Measurements from ENCODE around the gene SNX10. TPM values are rescaled to one million over a fixed set of nuclear protein-coding genes. Genes with fewer than 3 reads are reported as not detected.

SNX10 gene
- total RNA-seq, 1 experiment from 2014 or later, result 8.8 TPM

DNA sequence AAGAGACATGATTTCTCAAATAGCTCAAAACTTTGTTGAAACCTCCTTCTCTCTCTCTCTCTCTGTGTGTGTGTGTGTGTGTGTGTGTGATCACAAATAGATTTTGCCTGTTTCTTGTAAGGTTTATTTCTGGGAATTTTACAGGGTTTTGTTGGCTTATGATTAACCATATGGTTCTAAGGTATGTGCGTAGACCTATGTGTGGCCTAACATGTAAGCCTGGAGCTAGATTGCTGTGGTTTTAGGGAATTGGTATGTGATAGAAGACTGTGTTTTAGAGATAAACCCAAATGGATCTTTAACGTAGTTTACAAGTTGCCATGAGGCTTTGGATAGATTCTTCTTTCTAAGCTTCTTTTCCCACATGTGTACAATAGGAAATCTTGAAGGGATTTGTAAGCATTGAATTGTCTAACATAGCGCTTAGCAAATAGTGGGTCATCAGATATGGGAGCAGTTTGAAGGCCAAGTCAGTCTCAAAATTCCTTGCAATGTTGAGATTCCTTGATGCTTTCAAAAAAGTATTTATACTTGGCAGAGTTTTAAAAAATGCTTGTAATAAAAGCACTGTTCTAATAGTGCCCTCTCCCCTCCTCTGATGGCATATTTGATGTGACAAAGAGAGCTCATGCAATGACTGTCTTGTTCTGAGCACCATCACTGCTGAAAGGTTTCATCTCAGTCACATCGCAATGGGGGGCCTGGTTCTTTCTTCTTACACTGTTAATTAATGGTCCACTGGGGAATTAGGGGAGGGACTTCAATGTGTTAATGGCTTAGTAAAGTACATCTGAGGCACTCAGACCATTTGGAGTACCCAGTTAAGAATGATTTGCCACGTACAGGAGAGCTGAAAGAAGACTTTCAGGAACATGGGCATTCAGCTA is 118.2 kb downstream of the SNX10 start:
- Histone ChIP-seq H3K4me3 (ENCODE audit: low read depth, low read length) (no peak overlapping the region), H3K9me3 (no peaks in the 10 kb centered on the region), H3K27me3 (replicated peaks; ENCODE audit: control insufficient read depth, insufficient read depth, low read length) (no peaks in the 10 kb centered on the region; the same call in 1 of the 2 replicates), H3K36me3 (ENCODE audit: control insufficient read depth, insufficient read depth, low read length) (no peaks in the 10 kb centered on the region), H3K4me1 (peaks cover 18% of the 10 kb centered on the region)
- DNase-seq, result no peak
- Mint-ChIP-seq H3K4me1 (ENCODE audit: low read depth, unreplicated experiment) (peaks cover 29% of the 10 kb centered on the region), H3K27me3 (ENCODE audit: insufficient read depth, unreplicated experiment) (no peaks in the 10 kb centered on the region), H3K4me3 (ENCODE audit: unreplicated experiment) (peak overlapping the region; percentile 3), H3K9me3 (ENCODE audit: unreplicated experiment) (no peaks in the 10 kb centered on the region), H3K36me3 (ENCODE audit: insufficient read depth, unreplicated experiment) (no peaks in the 10 kb centered on the region), H3K27ac (ENCODE audit: unreplicated experiment) (peak overlapping the region; percentile 32)
- intact Hi-C loops (cut with micrococcal nuclease; ENCODE audit: unreplicated experiment), result no loop called here
- POLR2A ChIA-PET, result no interaction called here
- CTCF ChIA-PET, result interaction anchor here (0.8 to 1.1 kb wide), 5 partner anchors 11 to 751 kb away, joined by 3 to 4 read pairs (median 3); no protein-coding TSS in a partner anchor
- BruUV-seq (replicated peaks), result no TSS peak
- TF ChIP-seq, protein P1, sequence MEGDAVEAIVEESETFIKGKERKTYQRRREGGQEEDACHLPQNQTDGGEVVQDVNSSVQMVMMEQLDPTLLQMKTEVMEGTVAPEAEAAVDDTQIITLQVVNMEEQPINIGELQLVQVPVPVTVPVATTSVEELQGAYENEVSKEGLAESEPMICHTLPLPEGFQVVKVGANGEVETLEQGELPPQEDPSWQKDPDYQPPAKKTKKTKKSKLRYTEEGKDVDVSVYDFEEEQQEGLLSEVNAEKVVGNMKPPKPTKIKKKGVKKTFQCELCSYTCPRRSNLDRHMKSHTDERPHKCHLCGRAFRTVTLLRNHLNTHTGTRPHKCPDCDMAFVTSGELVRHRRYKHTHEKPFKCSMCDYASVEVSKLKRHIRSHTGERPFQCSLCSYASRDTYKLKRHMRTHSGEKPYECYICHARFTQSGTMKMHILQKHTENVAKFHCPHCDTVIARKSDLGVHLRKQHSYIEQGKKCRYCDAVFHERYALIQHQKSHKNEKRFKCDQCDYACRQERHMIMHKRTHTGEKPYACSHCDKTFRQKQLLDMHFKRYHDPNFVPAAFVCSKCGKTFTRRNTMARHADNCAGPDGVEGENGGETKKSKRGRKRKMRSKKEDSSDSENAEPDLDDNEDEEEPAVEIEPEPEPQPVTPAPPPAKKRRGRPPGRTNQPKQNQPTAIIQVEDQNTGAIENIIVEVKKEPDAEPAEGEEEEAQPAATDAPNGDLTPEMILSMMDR (IDR thresholded peaks at IDR 0.05; ENCODE audit: insufficient read depth in 1 of 2, low read depth in 1 of 2, low read length in 1 of 2, severe bottlenecking in 1 of 2, unreplicated experiment in 1 of 2), result no peak

- ChIA-PET POLR2A (no interaction called here), CTCF (no interaction called here)
- Mint-ChIP-seq H3K27ac (ENCODE audit: unreplicated experiment) (no peak overlapping the region), H3K4me1 (ENCODE audit: low read depth, unreplicated experiment) (peaks cover 35% of the 10 kb centered on the region), H3K9me3 (ENCODE audit: unreplicated experiment) (no peaks in the 10 kb centered on the region), H3K4me3 (ENCODE audit: unreplicated experiment) (no peak overlapping the region), H3K36me3 (ENCODE audit: insufficient read depth, unreplicated experiment) (no peaks in the 10 kb centered on the region), H3K27me3 (ENCODE audit: insufficient read depth, unreplicated experiment) (peaks cover 3% of the 10 kb centered on the region)
- no peak overlapping the region for H3K4me3 ChIP-seq (ENCODE audit: low read depth, low read length)
- TF ChIP-seq, protein P1 (IDR thresholded peaks at IDR 0.05; ENCODE audit: insufficient read depth in 1 of 2, low read depth in 1 of 2, low read length in 1 of 2, severe bottlenecking in 1 of 2, unreplicated experiment in 1 of 2), result no peak
- H3K36me3 ChIP-seq (ENCODE audit: control insufficient read depth, insufficient read depth, low read length), result no peaks in the 10 kb centered on the region
- no TSS peak for BruUV-seq (replicated peaks)
- intact Hi-C loops (cut with micrococcal nuclease; ENCODE audit: unreplicated experiment), result no loop called here
- H3K9me3 ChIP-seq, result no peaks in the 10 kb centered on the region
- peaks cover 21% of the 10 kb centered on the region for H3K4me1 ChIP-seq
- no peak for DNase-seq
- H3K27me3 ChIP-seq (replicated peaks; ENCODE audit: control insufficient read depth, insufficient read depth, low read length), result no peaks in the 10 kb centered on the region
These were observed 121.5 kb downstream of the SNX10 start for GRCh38 chr7:26413007-26413691.

GRCh38 chr7:26416004-26416403 is 124.3 kb downstream of the SNX10 start:
- Mint-ChIP-seq H3K4me1 (ENCODE audit: low read depth, unreplicated experiment) (peaks cover 23% of the 10 kb centered on the region), H3K27ac (ENCODE audit: unreplicated experiment) (no peak overlapping the region), H3K27me3 (ENCODE audit: insufficient read depth, unreplicated experiment) (peaks cover 5% of the 10 kb centered on the region), H3K4me3 (ENCODE audit: unreplicated experiment) (no peak overlapping the region), H3K9me3 (ENCODE audit: unreplicated experiment) (no peaks in the 10 kb centered on the region), H3K36me3 (ENCODE audit: insufficient read depth, unreplicated experiment) (no peaks in the 10 kb centered on the region)
- no peak overlapping the region for H3K4me3 ChIP-seq (ENCODE audit: low read depth, low read length)
- ChIA-PET POLR2A (no interaction called here), CTCF (no interaction called here)
- no peaks in the 10 kb centered on the region for H3K36me3 ChIP-seq (ENCODE audit: control insufficient read depth, insufficient read depth, low read length)
- 0 out of 2 replicates have a peak, but pooled peaks cover 4% of the 10 kb centered on the region for H3K4me1 ChIP-seq
- H3K9me3 ChIP-seq, result no peaks in the 10 kb centered on the region
- TF ChIP-seq, protein P1 (IDR thresholded peaks at IDR 0.05; ENCODE audit: insufficient read depth in 1 of 2, low read depth in 1 of 2, low read length in 1 of 2, severe bottlenecking in 1 of 2, unreplicated experiment in 1 of 2), result no peak
- intact Hi-C loops (cut with micrococcal nuclease; ENCODE audit: unreplicated experiment), result no loop called here
- H3K27me3 ChIP-seq (replicated peaks; ENCODE audit: control insufficient read depth, insufficient read depth, low read length), result no peaks in the 10 kb centered on the region
- BruUV-seq (replicated peaks), result no TSS peak
- no peak for DNase-seq

All from Caco-2 (cell line).